Thymus (tissue), 11 donors: ENCODE results near the gene C9. TPM values are rescaled to one million over a fixed set of nuclear protein-coding genes. Genes with fewer than 3 reads are reported as not detected.

ENCODE experiments used
- DNase-seq, 9 donors: peaks; one replicate each; pipeline ENCODE4 v3.0.0-alpha.2; 2013; ENCODE audit warnings: low spot score in 9 of 9, low read depth in 6 of 9, missing footprints in 1 of 9
- H3K27ac ChIP-seq, 2 donors: one replicate each; pipeline ENCODE4 v1.5.1; 2013; ENCODE audit warnings: control low read depth in 1 of 2, low read depth in 1 of 2, low read length in 1 of 2, mild to moderate bottlenecking in 1 of 2, moderate library complexity in 1 of 2
- H3K27me3 ChIP-seq, 2 donors: one replicate each; pipeline ENCODE4 v1.5.1; 2013; ENCODE audit warnings: low read length in 1 of 2; ENCODE audit not compliant: control insufficient read depth in 2 of 2, insufficient read depth in 1 of 2
- H3K36me3 ChIP-seq, 2 donors: one replicate each; pipeline ENCODE4 v1.5.1; 2013; ENCODE audit warnings: low read length in 1 of 2, mild to moderate bottlenecking in 1 of 2, moderate library complexity in 1 of 2; ENCODE audit not compliant: control insufficient read depth in 2 of 2, insufficient read depth in 2 of 2
- H3K4me1 ChIP-seq, 2 donors: one replicate each; pipeline ENCODE4 v1.5.1; 2013; ENCODE audit warnings: low read length in 2 of 2; ENCODE audit not compliant: control insufficient read depth in 2 of 2, insufficient read depth in 2 of 2
- H3K4me3 ChIP-seq, 2 donors: one replicate each; pipeline ENCODE4 v1.5.1; 2013; ENCODE audit warnings: low read length in 2 of 2, control low read depth in 1 of 2, mild to moderate bottlenecking in 1 of 2
- H3K9me3 ChIP-seq, 2 donors: one replicate each; pipeline ENCODE4 v1.5.1; 2013; ENCODE audit warnings: low read length in 1 of 2, mild to moderate bottlenecking in 1 of 2; ENCODE audit not compliant: control insufficient read depth in 2 of 2, insufficient read depth in 1 of 2
- WGBS: extraction: QIAGEN DNeasy Blood & Tissue Kit; methylation state at CpG from one replicate; pipeline ENCODE4 v1.1.7; 2013; 5-methylcytosine and 5-hydroxymethylcytosine counted together
- polyA plus RNA-seq: library from polyadenylated mRNA; stranded (reverse); fragments of 200-250 nt; gene quantifications from one replicate; pipeline ENCODE4 v1.2.3, GENCODE V29; 2013
- total RNA-seq: library from RNA; stranded (reverse); fragments of 120-200 nt; gene quantifications from one replicate; pipeline ENCODE4 v1.2.4, GENCODE V29; 2013
- donor health status: healthy.

C9 gene
- total and polyA plus RNA-seq, 2 donors: 0.05 to 0.19 TPM

GRCh38 chr5:39379693-39380092 lies 15.4 kb upstream of the C9 start:
- 96% methylated on average over 3 of the region's 3 CpGs for WGBS
- Histone ChIP-seq H3K4me1 (peaks cover 0 to 2% of the 10 kb centered on the region in 2 donors), H3K36me3 (peaks cover 3 to 4% of the 10 kb centered on the region in 2 donors), H3K27me3 (no peaks in the 10 kb centered on the region), H3K4me3 (no peak overlapping the region), H3K9me3 (no peaks in the 10 kb centered on the region), H3K27ac (no peak overlapping the region)
- no peak for DNase-seq

GRCh38 chr5:39377613-39378012 lies 13.3 kb upstream of the C9 start:
- no peak overlapping the region for H3K4me3 ChIP-seq
- H3K4me1 ChIP-seq: peaks cover 0 to 2% of the 10 kb centered on the region in 2 donors
- DNase-seq: no peak
- no peaks in the 10 kb centered on the region for H3K27me3 ChIP-seq
- no peak overlapping the region for H3K27ac ChIP-seq
- peaks cover 3 to 4% of the 10 kb centered on the region in 2 donors for H3K36me3 ChIP-seq
- 94% methylated on average over 2 of the region's 2 CpGs for WGBS
- no peaks in the 10 kb centered on the region for H3K9me3 ChIP-seq

- Histone ChIP-seq H3K4me1 (peaks cover 0 to 2% of the 10 kb centered on the region in 2 donors), H3K27ac (no peak overlapping the region), H3K36me3 (peaks cover 0 to 4% of the 10 kb centered on the region in 2 donors), H3K27me3 (no peaks in the 10 kb centered on the region), H3K9me3 (no peaks in the 10 kb centered on the region), H3K4me3 (no peak overlapping the region)
- DNase-seq: peak; percentile 9 to 75 (median 46)
- 86% methylated on average over 3 of the region's 3 CpGs for whole genome bisulfite sequencing
Measured at GRCh38 chr5:39376293-39376714, 12.0 kb upstream of the C9 start.

GRCh38 chr5:39373791-39374190 lies 9.5 kb upstream of the C9 start:
- Histone ChIP-seq H3K4me1 (peaks cover 5 to 11% of the 10 kb centered on the region in 2 donors), H3K9me3 (no peaks in the 10 kb centered on the region), H3K27ac (no peak overlapping the region), H3K27me3 (no peaks in the 10 kb centered on the region), H3K36me3 (peaks cover 0 to 4% of the 10 kb centered on the region in 2 donors), H3K4me3 (no peak overlapping the region)
- no peak for DNase-seq
- WGBS: 98% methylated on average over 2 of the region's 2 CpGs

- no peaks in the 10 kb centered on the region for H3K27me3 ChIP-seq
- no peak overlapping the region for H3K4me3 ChIP-seq
- DNase-seq: no peak
- H3K27ac ChIP-seq: peak overlapping the region in 1 of 2 donors; percentile 77
- H3K36me3 ChIP-seq: no peaks in the 10 kb centered on the region
- no peaks in the 10 kb centered on the region for H3K9me3 ChIP-seq
- H3K4me1 ChIP-seq: peaks cover 5 to 11% of the 10 kb centered on the region in 2 donors
- WGBS: 97% methylated on average over 3 of the region's 3 CpGs
Measured at GRCh38 chr5:39371367-39371635, 7.0 kb upstream of the C9 start.

GRCh38 chr5:39370555-39371366 lies 6.5 kb upstream of the C9 start:
- Histone ChIP-seq H3K27me3 (no peaks in the 10 kb centered on the region), H3K4me3 (no peak overlapping the region), H3K4me1 (peaks cover 5 to 11% of the 10 kb centered on the region in 2 donors), H3K9me3 (no peaks in the 10 kb centered on the region), H3K27ac (peak overlapping the region in 1 of 2 donors; percentile 77), H3K36me3 (no peaks in the 10 kb centered on the region)
- DNase-seq: peak in 5 of 9 donors; percentile 21 to 65 (median 35)
- 49% methylated on average over 10 of the region's 10 CpGs for WGBS

GRCh38 chr5:39369123-39369815 lies 5.0 kb upstream of the C9 start:
- WGBS: 96% methylated on average over 5 of the region's 5 CpGs
- H3K36me3 ChIP-seq: no peaks in the 10 kb centered on the region
- H3K27ac ChIP-seq: no peak overlapping the region
- DNase-seq: no peak
- no peak overlapping the region for H3K4me3 ChIP-seq
- H3K27me3 ChIP-seq: no peaks in the 10 kb centered on the region
- H3K9me3 ChIP-seq: no peaks in the 10 kb centered on the region
- peaks cover 3 to 11% of the 10 kb centered on the region in 2 donors for H3K4me1 ChIP-seq

GRCh38 chr5:39368116-39368515 lies 3.8 kb upstream of the C9 start:
- Histone ChIP-seq H3K4me3 (no peak overlapping the region), H3K4me1 (peaks cover 3 to 11% of the 10 kb centered on the region in 2 donors), H3K27ac (no peak overlapping the region), H3K9me3 (no peaks in the 10 kb centered on the region), H3K27me3 (no peaks in the 10 kb centered on the region), H3K36me3 (no peaks in the 10 kb centered on the region)
- WGBS: 95% methylated on average over 4 of the region's 4 CpGs
- no peak for DNase-seq

- no peaks in the 10 kb centered on the region for H3K27me3 ChIP-seq
- H3K4me1 ChIP-seq: peaks cover 3 to 11% of the 10 kb centered on the region in 2 donors
- no peaks in the 10 kb centered on the region for H3K9me3 ChIP-seq
- no peak overlapping the region for H3K27ac ChIP-seq
- no peak for DNase-seq
- 98% methylated on average over 3 of the region's 3 CpGs for WGBS
- H3K36me3 ChIP-seq: no peaks in the 10 kb centered on the region
- no peak overlapping the region for H3K4me3 ChIP-seq
Measured at GRCh38 chr5:39367711-39368110, 3.4 kb upstream of the C9 start.
